Osteoblast (primary cell): ENCODE data around the gene PAK3. TPM values are rescaled to one million over a fixed set of nuclear protein-coding genes. Genes with fewer than 3 reads are reported as not detected.

ENCODE experiments used
- DNase-seq: peaks from one replicate; pipeline ENCODE4 v3.0.0; 2011; ENCODE audit warnings: low spot score, mixed read lengths; ENCODE audit not compliant: insufficient read length; ENCODE audit errors: missing footprints
- H2AFZ ChIP-seq: 2 replicates; pipeline ENCODE4 v1.6.0; 2011; ENCODE audit warnings: mild to moderate bottlenecking, low read length
- H3K27ac ChIP-seq: 2 replicates; pipeline ENCODE4 v1.5.1; 2011; ENCODE audit warnings: mild to moderate bottlenecking, low read depth, low read length, moderate library complexity
- H3K27me3 ChIP-seq: 2 replicates; pipeline ENCODE4 v1.6.0; 2012; ENCODE audit warnings: mild to moderate bottlenecking, control low read depth, inconsistent platforms, low read length, moderate library complexity; ENCODE audit not compliant: insufficient read depth
- H3K36me3 ChIP-seq: 2 replicates; pipeline ENCODE4 v1.5.1; 2011; ENCODE audit warnings: mild to moderate bottlenecking, low read length, control low read depth, moderate library complexity; ENCODE audit not compliant: insufficient read depth
- H3K4me1 ChIP-seq: 2 replicates; pipeline ENCODE4 v1.5.1; 2011; ENCODE audit warnings: mild to moderate bottlenecking, low read length, control low read depth, moderate library complexity; ENCODE audit not compliant: insufficient read depth
- H3K4me2 ChIP-seq: 2 replicates; pipeline ENCODE4 v1.6.0; 2011; ENCODE audit warnings: mild to moderate bottlenecking, low read length; ENCODE audit not compliant: insufficient read depth
- H3K4me3 ChIP-seq: fragments of 200-600 bp; sonication (generic); 3 replicates; pipeline ENCODE4 v1.5.1; 2012; ENCODE audit warnings: mild to moderate bottlenecking, low read length, inconsistent platforms; ENCODE audit not compliant: insufficient read depth
- H3K79me2 ChIP-seq: 2 replicates; pipeline ENCODE4 v1.6.0; 2012; ENCODE audit warnings: mild to moderate bottlenecking, low read length, control low read depth, inconsistent platforms; ENCODE audit not compliant: insufficient read depth
- H3K9me3 ChIP-seq: 2 replicates; pipeline ENCODE4 v1.5.1; 2011; ENCODE audit warnings: low read depth, low read length, control low read depth
- H4K20me1 ChIP-seq: 2 replicates; pipeline ENCODE4 v1.6.0; 2012; ENCODE audit warnings: mild to moderate bottlenecking, low read length, control low read depth; ENCODE audit not compliant: insufficient read depth
- CTCF ChIP-seq: IDR thresholded peaks from 2 replicates; pipeline ENCODE4 v1.5.1; 2011; ENCODE audit warnings: mild to moderate bottlenecking, low read depth, low read length, moderate library complexity; ENCODE audit errors: extremely low read depth
- total RNA-seq: library from RNA; depleted of rRNA; stranded (reverse); fragments of >200 nt; gene quantifications from 2 replicates; pipeline ENCODE4 v1.2.3, GENCODE V29; 2012

PAK3 gene
- total RNA-seq, 1 donor = 1.4 TPM

- no peak for TF ChIP-seq CTCF
- no peak overlapping the region for H2AFZ ChIP-seq
- H3K27me3 ChIP-seq = peaks cover 27% of the 10 kb centered on the region
- DNase-seq = no peak
- H3K4me3 ChIP-seq = no peak overlapping the region
- H3K4me2 ChIP-seq = no peak overlapping the region
- H4K20me1 ChIP-seq = no peaks in the 10 kb centered on the region
- no peaks in the 10 kb centered on the region for H3K36me3 ChIP-seq
- H3K9me3 ChIP-seq = no peaks in the 10 kb centered on the region
- H3K79me2 ChIP-seq = no peaks in the 10 kb centered on the region
- H3K27ac ChIP-seq = no peak overlapping the region
- H3K4me1 ChIP-seq = no peaks in the 10 kb centered on the region
Measured at GRCh38 chrX:111216293-111216801, 120.4 kb downstream of the PAK3 start.

GRCh38 chrX:111244235-111244750 is 148.3 kb downstream of the PAK3 start:
- peak; percentile 53 for TF ChIP-seq CTCF
- Histone ChIP-seq H3K27me3 (peaks cover 16% of the 10 kb centered on the region), H2AFZ (no peak overlapping the region), H3K4me2 (no peak overlapping the region), H4K20me1 (no peaks in the 10 kb centered on the region), H3K36me3 (no peaks in the 10 kb centered on the region), H3K9me3 (no peaks in the 10 kb centered on the region), H3K4me3 (no peak overlapping the region), H3K27ac (no peak overlapping the region), H3K4me1 (no peaks in the 10 kb centered on the region), H3K79me2 (no peaks in the 10 kb centered on the region)
- peak; percentile 15 for DNase-seq

GRCh38 chrX:111254896-111255693 is 159.1 kb downstream of the PAK3 start:
- TF ChIP-seq CTCF = no peak
- H3K4me1 ChIP-seq = no peaks in the 10 kb centered on the region
- H3K9me3 ChIP-seq = no peaks in the 10 kb centered on the region
- H3K27ac ChIP-seq = no peak overlapping the region
- H3K4me2 ChIP-seq = no peak overlapping the region
- no peak overlapping the region for H3K4me3 ChIP-seq
- H4K20me1 ChIP-seq = no peaks in the 10 kb centered on the region
- H3K27me3 ChIP-seq = peaks cover 10% of the 10 kb centered on the region
- DNase-seq = no peak
- no peaks in the 10 kb centered on the region for H3K36me3 ChIP-seq
- H2AFZ ChIP-seq = no peak overlapping the region
- no peaks in the 10 kb centered on the region for H3K79me2 ChIP-seq

GRCh38 chrX:111257733-111258132 is 161.7 kb downstream of the PAK3 start:
- Histone ChIP-seq H3K27ac (no peak overlapping the region), H3K4me2 (no peak overlapping the region), H2AFZ (no peak overlapping the region), H3K4me3 (no peak overlapping the region), H3K27me3 (peaks cover 20% of the 10 kb centered on the region), H3K79me2 (no peaks in the 10 kb centered on the region), H4K20me1 (no peaks in the 10 kb centered on the region), H3K9me3 (no peaks in the 10 kb centered on the region), H3K4me1 (no peaks in the 10 kb centered on the region), H3K36me3 (no peaks in the 10 kb centered on the region)
- TF ChIP-seq CTCF = no peak
- no peak for DNase-seq
